Natural killer cell (primary cell): ENCODE measurements around the gene RMND5A. TPM values are rescaled to one million over a fixed set of nuclear protein-coding genes. Genes with fewer than 3 reads are reported as not detected.
A peak's percentile ranks its signal among the peaks of the same experiment; 100 is the strongest.

Experiments used
- ATAC-seq, 3 donors: fragments of 150-1000 bp in 2 of 3; fragments of 200-7000 bp in 1 of 3; cut with Tn5 transposase; 1 replicate in 1 of 3; 2 replicates in 2 of 3; pipeline ENCODE4 v1.10.0; 2021; ENCODE audit warnings: mild to moderate bottlenecking in 2 of 3, moderate library complexity in 2 of 3
- DNase-seq, 2 donors: peaks; one replicate each; pipeline versions ENCODE4 v3.0.0 to v3.0.0-alpha.2; 2013 to 2021; ENCODE audit warnings: mixed read lengths in 1 of 2
- H3K27ac ChIP-seq: one replicate; pipeline ENCODE4 v1.5.1; 2013; ENCODE audit warnings: mild to moderate bottlenecking, low read length
- H3K27me3 ChIP-seq: one replicate; pipeline ENCODE4 v1.6.1; 2013; ENCODE audit warnings: low read length; ENCODE audit not compliant: control insufficient read depth, insufficient read depth
- H3K36me3 ChIP-seq: one replicate; pipeline ENCODE4 v1.6.1; 2013; ENCODE audit warnings: low read length; ENCODE audit not compliant: control insufficient read depth, insufficient read depth
- H3K4me1 ChIP-seq: one replicate; pipeline ENCODE4 v1.6.1; 2013; ENCODE audit warnings: low read length; ENCODE audit not compliant: control insufficient read depth, insufficient read depth
- H3K4me3 ChIP-seq: one replicate; pipeline ENCODE4 v1.5.1; 2013; ENCODE audit warnings: low read length
- H3K9me3 ChIP-seq: one replicate; pipeline ENCODE4 v1.6.1; 2013; ENCODE audit warnings: low read length; ENCODE audit not compliant: control insufficient read depth, insufficient read depth
- H3K27ac Mint-ChIP-seq, 2 donors: one replicate each; pipeline ENCODE4 v1.8.0; 2022; ENCODE audit warnings: mild to moderate bottlenecking in 2 of 2, mixed read lengths in 2 of 2, moderate library complexity in 1 of 2
- H3K27me3 Mint-ChIP-seq, 2 donors: one replicate each; pipeline ENCODE4 v1.8.0; 2022; ENCODE audit warnings: low read depth in 2 of 2, mixed read lengths in 2 of 2
- H3K36me3 Mint-ChIP-seq: one replicate; pipeline ENCODE4 v1.8.0; 2022; ENCODE audit warnings: mixed read lengths
- H3K4me1 Mint-ChIP-seq, 2 donors: one replicate each; pipeline ENCODE4 v1.8.0; 2022; ENCODE audit warnings: mixed read lengths in 2 of 2
- H3K4me3 Mint-ChIP-seq: one replicate; pipeline ENCODE4 v1.8.0; 2022; ENCODE audit warnings: mild to moderate bottlenecking, moderate library complexity, mixed read lengths
- H3K9me3 Mint-ChIP-seq, 2 donors: one replicate each; pipeline ENCODE4 v1.8.0; 2022; ENCODE audit warnings: mixed read lengths in 2 of 2
- WGBS: methylation state at CpG from one replicate; pipeline ENCODE4 v1.1.7; 2013; ENCODE audit warnings: missing lambda C conversion rate; ENCODE audit not compliant: insufficient coverage; 5-methylcytosine and 5-hydroxymethylcytosine counted together
- intact Hi-C: fragments of 100-400 bp; cut with micrococcal nuclease; formaldehyde crosslinking; loops from one replicate; pipeline ENCODE4 v1.14.2; 2022
- total RNA-seq, 4 donors: library from RNA; stranded (reverse); fragments of 120-200 nt in 1 of 4; gene quantifications; one replicate each; pipeline versions ENCODE4 v1.2.3 to v1.2.4, GENCODE V29; 2013 to 2022
- TF ChIP-seq, protein P1 (sequence below): fragments of 200-600 bp; IDR thresholded peaks from one replicate; pipeline ENCODE4 v1.8.0; 2022; ENCODE audit warnings: antibody characterized with exemption

Gene RMND5A
- total RNA-seq, 3 donors from 2014 or later (not counting 1 experiment from before 2014, with no cell fraction given): 35.3 to 63.3 (median 54.3) TPM

DNA sequence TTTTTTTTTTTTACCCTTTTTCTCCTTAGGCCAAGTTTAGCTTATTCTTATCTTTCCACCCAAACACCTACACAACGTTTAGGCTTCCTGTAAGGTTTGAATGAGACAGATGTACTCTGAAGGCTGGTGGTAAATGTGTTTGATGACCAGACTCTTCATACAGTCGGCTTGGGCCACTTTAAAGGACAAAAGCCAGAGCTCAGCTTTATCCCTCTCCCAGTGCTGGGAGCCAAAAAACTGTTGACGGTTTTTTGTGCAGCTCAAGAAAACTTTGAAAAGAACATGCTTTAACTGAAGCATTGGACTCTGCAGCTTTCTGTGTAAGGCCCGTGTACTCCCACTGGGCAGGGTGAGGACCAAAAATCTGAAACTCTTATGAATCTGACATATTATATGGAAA lies 55.2 kb downstream of the RMND5A start:
- H3K9me3 ChIP-seq: no peaks in the 10 kb centered on the region
- Mint-ChIP-seq H3K27ac (no peak overlapping the region), H3K9me3 (no peaks in the 10 kb centered on the region), H3K27me3 (no peaks in the 10 kb centered on the region), H3K36me3 (peaks cover 33% of the 10 kb centered on the region), H3K4me1 (no peaks in the 10 kb centered on the region), H3K4me3 (no peak overlapping the region)
- H3K27ac ChIP-seq: no peak overlapping the region
- TF ChIP-seq, protein P1, sequence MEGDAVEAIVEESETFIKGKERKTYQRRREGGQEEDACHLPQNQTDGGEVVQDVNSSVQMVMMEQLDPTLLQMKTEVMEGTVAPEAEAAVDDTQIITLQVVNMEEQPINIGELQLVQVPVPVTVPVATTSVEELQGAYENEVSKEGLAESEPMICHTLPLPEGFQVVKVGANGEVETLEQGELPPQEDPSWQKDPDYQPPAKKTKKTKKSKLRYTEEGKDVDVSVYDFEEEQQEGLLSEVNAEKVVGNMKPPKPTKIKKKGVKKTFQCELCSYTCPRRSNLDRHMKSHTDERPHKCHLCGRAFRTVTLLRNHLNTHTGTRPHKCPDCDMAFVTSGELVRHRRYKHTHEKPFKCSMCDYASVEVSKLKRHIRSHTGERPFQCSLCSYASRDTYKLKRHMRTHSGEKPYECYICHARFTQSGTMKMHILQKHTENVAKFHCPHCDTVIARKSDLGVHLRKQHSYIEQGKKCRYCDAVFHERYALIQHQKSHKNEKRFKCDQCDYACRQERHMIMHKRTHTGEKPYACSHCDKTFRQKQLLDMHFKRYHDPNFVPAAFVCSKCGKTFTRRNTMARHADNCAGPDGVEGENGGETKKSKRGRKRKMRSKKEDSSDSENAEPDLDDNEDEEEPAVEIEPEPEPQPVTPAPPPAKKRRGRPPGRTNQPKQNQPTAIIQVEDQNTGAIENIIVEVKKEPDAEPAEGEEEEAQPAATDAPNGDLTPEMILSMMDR: no peak
- H3K4me1 ChIP-seq: no peaks in the 10 kb centered on the region
- no peaks in the 10 kb centered on the region for H3K27me3 ChIP-seq
- WGBS: 61% methylated on average over 2 of the region's 4 CpGs
- ATAC-seq: no peak
- H3K36me3 ChIP-seq: peaks cover 49% of the 10 kb centered on the region
- no peak for DNase-seq
- intact Hi-C loops: no loop called here
- H3K4me3 ChIP-seq: no peak overlapping the region

DNA sequence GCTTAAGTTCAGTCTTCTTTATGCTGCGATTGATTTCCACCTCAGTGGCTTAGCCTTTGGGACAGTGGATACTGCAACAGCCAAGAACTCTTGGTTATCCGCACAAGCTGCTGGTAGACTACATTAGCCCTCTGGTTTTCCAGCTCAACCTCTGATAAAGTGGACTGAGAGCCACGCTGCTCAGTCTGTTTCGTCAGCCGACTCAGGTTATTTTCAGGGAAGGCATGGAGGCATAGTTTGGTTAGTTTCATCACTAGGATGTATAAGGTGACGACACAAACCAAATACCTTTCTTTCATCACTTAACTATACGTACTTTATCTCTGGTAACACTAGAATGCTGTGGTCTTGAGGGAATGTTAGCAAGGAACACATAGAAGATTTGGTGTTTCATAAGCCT lies 56.4 kb downstream of the RMND5A start:
- no peaks in the 10 kb centered on the region for H3K9me3 Mint-ChIP-seq
- no peak overlapping the region for H3K4me3 ChIP-seq
- TF ChIP-seq, protein P1: no peak
- H3K27ac ChIP-seq: no peak overlapping the region
- H3K36me3 Mint-ChIP-seq: peaks cover 26% of the 10 kb centered on the region
- H3K9me3 ChIP-seq: no peaks in the 10 kb centered on the region
- no peaks in the 10 kb centered on the region for H3K4me1 ChIP-seq
- ATAC-seq: no peak
- no peaks in the 10 kb centered on the region for H3K27me3 Mint-ChIP-seq
- no peaks in the 10 kb centered on the region for H3K4me1 Mint-ChIP-seq
- no peaks in the 10 kb centered on the region for H3K27me3 ChIP-seq
- intact Hi-C loops: no loop called here
- DNase-seq: no peak
- H3K27ac Mint-ChIP-seq: peak overlapping the region in 1 of 2 donors; percentile 29
- 97% methylated on average over 5 of the region's 7 CpGs for WGBS
- peaks cover 37% of the 10 kb centered on the region for H3K36me3 ChIP-seq
- no peak overlapping the region for H3K4me3 Mint-ChIP-seq

DNA sequence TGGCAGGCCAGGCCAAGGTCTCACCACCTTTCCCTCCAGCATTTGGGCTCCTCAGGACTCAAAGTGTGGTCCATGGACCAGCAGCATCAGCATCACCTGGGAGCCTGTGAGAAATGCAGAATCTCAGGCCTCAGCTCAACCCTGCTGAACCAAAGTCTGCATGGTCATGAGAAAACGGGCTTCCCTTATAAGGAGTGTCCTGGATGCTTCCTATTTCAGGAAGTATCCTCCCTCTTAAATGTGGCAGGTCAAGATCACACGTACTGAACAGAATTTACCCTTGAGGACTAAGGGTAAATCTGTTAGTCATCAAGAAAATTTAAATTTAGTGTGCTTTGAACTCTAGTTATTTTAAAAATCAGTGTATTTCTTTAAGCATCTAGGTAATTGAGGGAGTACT lies 58.9 kb downstream of the RMND5A start:
- 69% methylated on average over 2 of the region's 2 CpGs for WGBS
- Mint-ChIP-seq H3K36me3 (peaks cover 10% of the 10 kb centered on the region), H3K4me1 (peaks cover 0 to 4% of the 10 kb centered on the region in 2 donors), H3K27me3 (no peaks in the 10 kb centered on the region), H3K27ac (no peak overlapping the region), H3K9me3 (no peaks in the 10 kb centered on the region), H3K4me3 (no peak overlapping the region)
- DNase-seq (no peak), ATAC-seq (no peak)
- TF ChIP-seq, protein P1: no peak
- Histone ChIP-seq H3K27ac (no peak overlapping the region), H3K4me3 (no peak overlapping the region), H3K36me3 (peaks cover 17% of the 10 kb centered on the region), H3K27me3 (no peaks in the 10 kb centered on the region), H3K4me1 (peaks cover 7% of the 10 kb centered on the region), H3K9me3 (no peaks in the 10 kb centered on the region)
- intact Hi-C loops: no loop called here

DNA sequence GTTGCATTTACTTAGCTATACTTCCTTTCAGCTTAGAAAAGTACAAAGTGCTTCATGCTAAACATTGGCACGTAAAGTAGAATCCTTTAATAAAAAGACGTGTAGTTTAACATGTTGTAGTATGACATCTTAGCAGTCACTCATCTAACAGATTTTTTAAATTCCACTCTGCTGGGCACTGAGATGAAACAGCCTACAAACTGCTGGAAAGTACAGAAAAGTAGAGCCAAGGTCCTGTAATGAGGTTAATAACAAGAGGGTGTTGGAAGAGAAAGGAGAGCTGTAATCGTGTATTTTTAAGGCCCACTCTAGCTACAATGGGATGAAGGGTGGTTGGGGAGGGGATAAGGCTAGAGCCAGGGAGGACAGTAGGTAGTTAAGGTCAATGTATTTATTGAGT lies 59.9 kb downstream of the RMND5A start:
- Histone ChIP-seq H3K4me3 (no peak overlapping the region), H3K36me3 (peaks cover 12% of the 10 kb centered on the region), H3K27me3 (no peaks in the 10 kb centered on the region), H3K9me3 (no peaks in the 10 kb centered on the region), H3K27ac (no peak overlapping the region), H3K4me1 (peaks cover 11% of the 10 kb centered on the region)
- TF ChIP-seq, protein P1: no peak
- H3K9me3 Mint-ChIP-seq: no peaks in the 10 kb centered on the region
- WGBS: 96% methylated on average over 3 of the region's 3 CpGs
- DNase-seq (no peak), ATAC-seq (no peak)
- H3K4me3 Mint-ChIP-seq: no peak overlapping the region
- H3K27ac Mint-ChIP-seq: no peak overlapping the region
- H3K4me1 Mint-ChIP-seq: peaks cover 0 to 4% of the 10 kb centered on the region in 2 donors
- intact Hi-C loops: no loop called here
- H3K27me3 Mint-ChIP-seq: no peaks in the 10 kb centered on the region
- H3K36me3 Mint-ChIP-seq: peaks cover under 1% of the 10 kb centered on the region
